ENCODE measurements around the gene PPP1R1C. TPM values are rescaled to one million over a fixed set of nuclear protein-coding genes. Genes with fewer than 3 reads are reported as not detected.

The PPP1R1C gene
- total and polyA plus RNA-seq, 2 donors from 2014 or later, result 2.5 TPM

DNA sequence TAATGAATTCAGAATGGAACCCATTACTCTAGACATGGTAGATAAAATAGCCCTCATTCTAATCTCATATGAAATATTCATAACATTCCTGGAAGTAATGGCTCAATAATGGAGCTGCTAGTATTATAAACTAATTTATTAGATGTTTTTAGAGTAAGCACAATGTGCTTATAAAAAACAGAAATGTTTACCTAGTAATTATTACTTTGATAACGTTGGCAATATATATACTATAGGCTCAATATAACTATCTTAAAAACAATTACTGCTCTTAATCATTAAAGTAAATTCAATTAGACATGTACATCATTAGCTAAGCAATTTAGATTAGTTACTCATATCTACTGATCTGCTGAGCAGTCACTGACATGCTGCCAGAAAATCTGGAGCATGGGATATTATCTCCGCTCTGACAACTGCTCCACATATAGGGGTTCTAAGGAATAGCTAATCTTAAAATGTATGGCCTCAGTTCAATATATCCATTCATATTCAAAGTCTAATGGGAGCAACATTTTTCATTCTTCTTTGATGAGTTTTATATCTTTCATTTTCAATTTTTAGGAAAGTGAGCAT is 19.4 kb downstream of the PPP1R1C start:
- no peaks in the 10 kb centered on the region for H3K36me3 ChIP-seq (ENCODE audit: control insufficient read depth in 2 of 3, insufficient read depth in 3 of 3, low read length in 3 of 3)
- no peaks in the 10 kb centered on the region for H3K27me3 ChIP-seq (ENCODE audit: control insufficient read depth, insufficient read depth, low read length)
- H3K9ac ChIP-seq (ENCODE audit: low read length in 3 of 3), result no peak overlapping the region
- no peaks in the 10 kb centered on the region for H3K4me1 ChIP-seq (ENCODE audit: control insufficient read depth in 2 of 3, insufficient read depth in 2 of 3, low read depth in 1 of 3, low read length in 3 of 3)
- FAIRE-seq, result no peak
- H3K27ac ChIP-seq (ENCODE audit: low read depth in 2 of 2, low read length in 2 of 2), result no peak overlapping the region
- H3K9me3 ChIP-seq (ENCODE audit: control insufficient read depth in 2 of 3, insufficient read depth in 1 of 3, low read length in 3 of 3), result no peaks in the 10 kb centered on the region
- intact Hi-C loops (cut with DNase I), result no loop called here
- H3K4me3 ChIP-seq (ENCODE audit: low read length in 3 of 3), result no peak overlapping the region
- no peak for TF ChIP-seq CTCF (IDR thresholded peaks at IDR 0.05; ENCODE audit: borderline replicate concordance, extremely low read depth, insufficient read depth)
- DNase-seq, result no peak

DNA sequence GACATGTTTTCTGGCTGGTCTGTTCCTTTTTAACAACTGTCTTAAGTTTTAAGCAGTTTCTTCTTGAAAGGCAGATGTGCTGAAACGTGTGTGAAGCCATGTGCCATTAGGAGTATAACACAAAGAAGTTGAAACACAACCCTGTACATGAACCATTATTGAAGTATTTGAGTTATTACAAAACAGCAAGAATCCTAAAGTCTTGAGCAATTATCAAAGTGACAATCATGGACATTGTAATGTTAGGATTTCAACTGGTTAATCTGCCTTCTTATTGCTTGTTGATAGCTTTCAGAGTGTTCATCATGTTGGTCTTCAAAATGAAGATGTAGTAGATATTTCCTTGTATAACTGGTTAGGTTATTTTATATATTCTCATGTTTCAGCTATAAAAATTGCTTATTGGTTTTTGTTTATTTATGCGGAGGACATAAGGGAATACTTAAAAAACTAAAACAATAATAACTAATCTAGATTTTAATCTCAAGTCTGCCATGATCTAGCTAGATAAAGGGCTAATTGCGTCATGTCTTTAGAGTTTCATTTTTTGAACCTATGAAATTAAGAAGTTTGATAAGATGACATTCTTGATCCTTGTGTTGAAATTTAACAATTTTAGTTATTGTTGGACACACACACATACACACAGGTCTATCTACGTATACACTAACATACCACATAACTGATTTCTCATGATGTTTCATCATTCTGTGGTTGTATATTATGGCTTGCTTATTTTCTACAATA is 21.1 kb downstream of the PPP1R1C start:
- intact Hi-C loops (cut with DNase I), result no loop called here
- FAIRE-seq, result no peak

DNA sequence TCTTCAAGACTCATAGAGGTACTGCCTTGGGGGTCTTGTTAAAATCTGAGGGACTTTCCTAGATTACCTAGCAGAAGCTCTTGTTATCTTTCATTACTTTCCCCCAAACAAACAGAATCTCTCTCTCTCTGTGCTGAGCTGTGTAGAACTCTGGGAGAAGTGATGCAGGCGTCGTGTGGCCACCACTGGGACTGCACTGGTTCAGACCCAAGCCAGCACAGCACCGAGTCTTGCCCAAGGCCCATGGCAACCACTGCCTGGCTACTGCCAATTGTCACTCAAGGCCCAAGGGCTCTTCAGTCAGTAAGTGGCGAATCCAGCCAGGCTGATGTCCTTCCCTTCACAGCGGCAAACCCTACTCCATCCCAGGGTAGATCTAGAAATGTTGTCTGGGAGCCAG is 28.6 kb downstream of the PPP1R1C start:
- Histone ChIP-seq H3K27me3 (ENCODE audit: control insufficient read depth, insufficient read depth, low read length) (no peaks in the 10 kb centered on the region), H3K27ac (ENCODE audit: low read depth in 2 of 2, low read length in 2 of 2) (no peak overlapping the region), H3K9me3 (ENCODE audit: control insufficient read depth in 2 of 3, insufficient read depth in 1 of 3, low read length in 3 of 3) (peaks cover 0 to 4% (median 3%) of the 10 kb centered on the region in 3 donors), H3K36me3 (ENCODE audit: control insufficient read depth in 2 of 3, insufficient read depth in 3 of 3, low read length in 3 of 3) (no peaks in the 10 kb centered on the region), H3K4me3 (ENCODE audit: low read length in 3 of 3) (no peak overlapping the region), H3K4me1 (ENCODE audit: control insufficient read depth in 2 of 3, insufficient read depth in 2 of 3, low read depth in 1 of 3, low read length in 3 of 3) (no peaks in the 10 kb centered on the region), H3K9ac (ENCODE audit: low read length in 3 of 3) (no peak overlapping the region)
- no peak for FAIRE-seq
- intact Hi-C loops (cut with DNase I), result no loop called here
- no peak for TF ChIP-seq CTCF (IDR thresholded peaks at IDR 0.05; ENCODE audit: borderline replicate concordance, extremely low read depth, insufficient read depth)
- DNase-seq, result no peak

More for the DNA sequence above, 21.1 kb downstream of the PPP1R1C start:
- H3K27ac ChIP-seq (ENCODE audit: low read depth in 2 of 2, low read length in 2 of 2), result no peak overlapping the region
- no peak overlapping the region for H3K9ac ChIP-seq (ENCODE audit: low read length in 3 of 3)
- no peaks in the 10 kb centered on the region for H3K4me1 ChIP-seq (ENCODE audit: control insufficient read depth in 2 of 3, insufficient read depth in 2 of 3, low read depth in 1 of 3, low read length in 3 of 3)
- DNase-seq, result no peak
- no peak for TF ChIP-seq CTCF (IDR thresholded peaks at IDR 0.05; ENCODE audit: borderline replicate concordance, extremely low read depth, insufficient read depth)
- H3K27me3 ChIP-seq (ENCODE audit: control insufficient read depth, insufficient read depth, low read length), result no peaks in the 10 kb centered on the region
- H3K36me3 ChIP-seq (ENCODE audit: control insufficient read depth in 2 of 3, insufficient read depth in 3 of 3, low read length in 3 of 3), result no peaks in the 10 kb centered on the region
- no peak overlapping the region for H3K4me3 ChIP-seq (ENCODE audit: low read length in 3 of 3)
- peaks cover 0 to 4% (median 0%) of the 10 kb centered on the region in 3 donors for H3K9me3 ChIP-seq (ENCODE audit: control insufficient read depth in 2 of 3, insufficient read depth in 1 of 3, low read length in 3 of 3)

Data from kidney (tissue), 14 donors.